GM19463 (cell line): ENCODE results near the gene EEF1A1.
"Not testable (repeated sequence)": the region's sequence is repeated elsewhere in the genome, so short reads cannot be mapped to it uniquely, and the experiment has no call there.

ENCODE experiments used
- ATAC-seq: cut with Tn5 transposase; IDR thresholded peaks from one replicate; pipeline ENCODE4 v1.9.1; 2021; ENCODE audit warnings: mild to moderate bottlenecking, moderate library complexity; ENCODE audit not compliant: unreplicated experiment

Gene EEF1A1

GRCh38 chr6:73520688-73521350, at the start of gene EEF1A1:
Gene EEF1A1, minus strand, starts transcription at chr6:73521032. Its CDS starts 1,006 bp downstream, at chr6:73520026.
- peak; percentile 58 for ATAC-seq

GRCh38 chr6:73569121-73569520, 48.3 kb upstream of the EEF1A1 start:
- no peak for ATAC-seq

GRCh38 chr6:73566954-73567591, 46.2 kb upstream of the EEF1A1 start:
- no peak for ATAC-seq

- not testable (repeated sequence) for ATAC-seq
Measured at GRCh38 chr6:73566486-73566871, 45.6 kb upstream of the EEF1A1 start.

GRCh38 chr6:73565767-73566485, 45.1 kb upstream of the EEF1A1 start:
- no peak for ATAC-seq

- ATAC-seq = no peak
Measured at GRCh38 chr6:73564578-73565345, 43.9 kb upstream of the EEF1A1 start.

- no peak for ATAC-seq
Measured at GRCh38 chr6:73562558-73562957, 41.7 kb upstream of the EEF1A1 start.

GRCh38 chr6:73560853-73561407, 40.1 kb upstream of the EEF1A1 start:
- no peak for ATAC-seq

- ATAC-seq = peak; percentile 40
Measured at GRCh38 chr6:73560182-73560732, 39.4 kb upstream of the EEF1A1 start.

GRCh38 chr6:73559399-73559794, 38.6 kb upstream of the EEF1A1 start:
- not testable (repeated sequence) for ATAC-seq

GRCh38 chr6:73558624-73559398, 38.0 kb upstream of the EEF1A1 start:
- ATAC-seq = peak; percentile 59

- ATAC-seq = no peak
Measured at GRCh38 chr6:73556836-73557235, 36.0 kb upstream of the EEF1A1 start.

- ATAC-seq = not testable (repeated sequence)
Measured at GRCh38 chr6:73555380-73555949, 34.6 kb upstream of the EEF1A1 start.

- ATAC-seq = not testable (repeated sequence)
Measured at GRCh38 chr6:73551115-73551514, 30.3 kb upstream of the EEF1A1 start.

- ATAC-seq = no peak
Measured at GRCh38 chr6:73548458-73549446, 27.9 kb upstream of the EEF1A1 start.

GRCh38 chr6:73547036-73547435, 26.2 kb upstream of the EEF1A1 start:
- no peak for ATAC-seq

- no peak for ATAC-seq
Measured at GRCh38 chr6:73542891-73543290, 22.1 kb upstream of the EEF1A1 start.

- not testable (repeated sequence) for ATAC-seq
Measured at GRCh38 chr6:73542481-73542880, 21.6 kb upstream of the EEF1A1 start.
